HepG2 (cell line): Measurements from ENCODE around the gene PIGL. TPM values are rescaled to one million over a fixed set of nuclear protein-coding genes. Genes with fewer than 3 reads are reported as not detected.

ENCODE experiments used
- ATAC-seq: fragments of 200-7000 bp; cut with Tn5 transposase; 3 replicates; pipeline ENCODE4 v1.9.1; 2020; ENCODE audit warnings: mild to moderate bottlenecking, moderate library complexity
- BruUV-seq: library from RNA; stranded (reverse); fragments of 400-500 nt; replicated peaks from 2 replicates; lab custom pipeline; 2021; lab: Mats Ljungman, UMichigan
- CTCF ChIA-PET: fragments of 300-600 bp; formaldehyde crosslinking; extraction: SDS; loops from one replicate; lab custom pipeline; 2021; ENCODE audit warnings: low total read pairs, inconsistent platforms, low intra/inter-chr PET ratio; lab: Yijun Ruan, JAX
- POLR2A ChIA-PET: fragments of 350-600 bp; sonication (Branson Sonifier 250); formaldehyde crosslinking; loops from one replicate; lab custom pipeline; 2020; ENCODE audit warnings: antibody characterized with exemption, inconsistent platforms; lab: Yijun Ruan, JAX
- DNase-seq: peaks from one replicate; pipeline ENCODE4 v3.0.0-alpha.2; 2015; ENCODE audit warnings: low spot score
- FAIRE-seq: peaks from 3 replicates; lab custom pipeline; 2011; peaks lifted over from hg19 to GRCh38; lab: Jason Lieb, UNC
- H2AFZ ChIP-seq: one replicate; pipeline ENCODE4 v1.6.1; 2011; ENCODE audit warnings: low read length, inconsistent platforms
- H3K27ac ChIP-seq: fragments of 300-600 bp; 3 replicates; pipeline ENCODE4 v1.8.0; 2011; ENCODE audit warnings: mixed run types, mild to moderate bottlenecking, mixed read lengths, low read length, inconsistent platforms; ENCODE audit not compliant: insufficient read depth; ENCODE audit errors: extremely low read length
- H3K27me3 ChIP-seq, 2 experiments: fragments of 200-600 bp in 1 of 2; 2 replicates in 1 of 2; 3 replicates in 1 of 2; pipeline versions ENCODE4 v1.6.0 to v1.8.0; 2011; ENCODE audit warnings: low read length in 2 of 2, mild to moderate bottlenecking in 2 of 2, moderate library complexity in 2 of 2, inconsistent platforms in 1 of 2; ENCODE audit not compliant: insufficient read depth in 2 of 2, control insufficient read depth in 1 of 2
- H3K36me3 ChIP-seq, 2 experiments: fragments of 200-600 bp in 1 of 2; replicated peaks in 1 of 2; 2 replicates in 1 of 2; 3 replicates in 1 of 2; pipeline versions ENCODE4 v1.5.1 to v1.8.0; 2011; ENCODE audit warnings: low read length in 2 of 2, inconsistent platforms in 1 of 2; ENCODE audit not compliant: insufficient read depth in 2 of 2, control insufficient read depth in 1 of 2
- H3K4me1 ChIP-seq: 2 replicates; pipeline ENCODE4 v1.5.1; 2012; ENCODE audit warnings: low read length, inconsistent platforms; ENCODE audit not compliant: insufficient read depth
- H3K4me2 ChIP-seq: 2 replicates; pipeline ENCODE4 v1.6.0; 2011; ENCODE audit warnings: low read depth, low read length, inconsistent platforms
- H3K4me3 ChIP-seq, 3 experiments: fragments of 200-600 bp in 1 of 3; sonication (generic), shearing (Covaris generic) in 1 of 3; replicated peaks in 1 of 3; 2 replicates each; pipeline ENCODE4 v1.5.1; 2011 to 2016; ENCODE audit warnings: low read length in 3 of 3, inconsistent platforms in 2 of 3, low read depth in 2 of 3, mild to moderate bottlenecking in 2 of 3, control low read depth in 1 of 3, mixed read lengths in 1 of 3; ENCODE audit not compliant: insufficient read depth in 1 of 3
- H3K79me2 ChIP-seq: one replicate; pipeline ENCODE4 v1.6.1; 2011; ENCODE audit warnings: low read length, inconsistent platforms; ENCODE audit not compliant: insufficient read depth
- H3K9ac ChIP-seq: 2 replicates; pipeline ENCODE4 v1.6.0; 2011; ENCODE audit warnings: mild to moderate bottlenecking, low read depth, low read length, inconsistent platforms; ENCODE audit not compliant: insufficient read depth
- H3K9me3 ChIP-seq: 2 replicates; pipeline ENCODE4 v1.5.1; 2012; ENCODE audit warnings: mild to moderate bottlenecking, low read length
- H4K20me1 ChIP-seq: 2 replicates; pipeline ENCODE4 v1.6.0; 2011; ENCODE audit warnings: inconsistent platforms, mild to moderate bottlenecking, low read length, moderate library complexity; ENCODE audit not compliant: insufficient read depth
- DZIP1 ChIP-seq: sonication (generic); formaldehyde crosslinking; IDR thresholded peaks from 2 replicates; pipeline ENCODE4 v1.5.0; 2020; ENCODE audit warnings: mild to moderate bottlenecking, missing genetic modification reagents
- ZNF770 ChIP-seq: sonication (generic); formaldehyde crosslinking; IDR thresholded peaks from 2 replicates; pipeline ENCODE4 v1.5.0; 2020; ENCODE audit warnings: mild to moderate bottlenecking, missing genetic modification reagents
- whole genome bisulfite sequencing: methylation state at CpG from one replicate; pipeline ENCODE4 v1.1.6; 2017; ENCODE audit warnings: low lambda C conversion rate; 5-methylcytosine and 5-hydroxymethylcytosine counted together
- in situ Hi-C: cut with HindIII; loops from 2 replicates; pipeline ENCODE4 v1.10.0; 2017; ENCODE audit warnings: low pct_unique_long_range_greater_than_20kb; ENCODE audit not compliant: extremely low pct_ligation_motif_present
- intact Hi-C: fragments of 100-400 bp; cut with micrococcal nuclease; formaldehyde crosslinking; loops from one replicate; pipeline ENCODE4 v1.10.0; 2022; ENCODE audit not compliant: unreplicated experiment
- polyA plus RNA-seq, 8 experiments: library from polyadenylated mRNA; depleted of rRNA in 3 of 8; stranded (reverse) in 7 of 8; unstranded in 1 of 8; fragments of >200 nt; fragmentation: Illumina TruSeq in 4 of 8; extraction: Trizol in 4 of 8; gene quantifications; 2 replicates each; pipeline versions ENCODE4 v1.2.1 to v1.2.3, GENCODE V29; 2011 to 2016; ENCODE audit warnings: low read depth in 4 of 8, missing spikeins in 1 of 8, mixed read lengths in 1 of 8; ENCODE audit not compliant: insufficient read depth in 1 of 8
- total RNA-seq, 5 experiments: library from RNA; depleted of rRNA; stranded (reverse); fragments of >200 nt; fragmentation: Illumina TruSeq; extraction: Trizol; gene quantifications; 2 replicates each; pipeline ENCODE4 v1.2.3, GENCODE V29; 2016; ENCODE audit warnings: low read depth in 1 of 5

PIGL gene
- total and polyA plus RNA-seq, 2 of the 13 experiments (the other 11 are each of a cell fraction or from before 2014, with no cell fraction given), result 28.5 to 63.8 TPM

- no peaks in the 10 kb centered on the region for H3K4me1 ChIP-seq
- peaks cover 4 to 12% of the 10 kb centered on the region in 2 experiments; a peak in 3 of 5 replicates for H3K36me3 ChIP-seq
- H3K9ac ChIP-seq, result no peak overlapping the region
- TF ChIP-seq DZIP1, result no peak
- peak; percentile 32; the same call in 1 of the 2 replicates for TF ChIP-seq ZNF770
- CTCF ChIA-PET, result no interaction called here
- POLR2A ChIA-PET, result interaction anchor here (1.3 to 2.8 kb wide), 3 partner anchors 40 to 53 kb away, joined by 3 to 12 read pairs (median 5); partner anchors contain the start of gene UBB
- no peak overlapping the region for H3K4me2 ChIP-seq
- no peak overlapping the region for H3K4me3 ChIP-seq
- no peaks in the 10 kb centered on the region for H3K9me3 ChIP-seq
- intact Hi-C loops (no loop called here), in situ Hi-C loops (no loop called here)
- no peak for DNase-seq
- no peaks in the 10 kb centered on the region for H4K20me1 ChIP-seq
- 94% methylated on average over 3 of the region's 3 CpGs for WGBS
- FAIRE-seq, result no peak
- H3K27ac ChIP-seq, result no peak overlapping the region
- ATAC-seq, result no peak
- no peak overlapping the region for H2AFZ ChIP-seq
- no peaks in the 10 kb centered on the region for H3K27me3 ChIP-seq
- BruUV-seq, result no TSS peak
- no peaks in the 10 kb centered on the region for H3K79me2 ChIP-seq
Observed at GRCh38 chr17:16338391-16338790, 121.4 kb downstream of the PIGL start.
